Measurements from ENCODE around the gene ZNF664.

DNA sequence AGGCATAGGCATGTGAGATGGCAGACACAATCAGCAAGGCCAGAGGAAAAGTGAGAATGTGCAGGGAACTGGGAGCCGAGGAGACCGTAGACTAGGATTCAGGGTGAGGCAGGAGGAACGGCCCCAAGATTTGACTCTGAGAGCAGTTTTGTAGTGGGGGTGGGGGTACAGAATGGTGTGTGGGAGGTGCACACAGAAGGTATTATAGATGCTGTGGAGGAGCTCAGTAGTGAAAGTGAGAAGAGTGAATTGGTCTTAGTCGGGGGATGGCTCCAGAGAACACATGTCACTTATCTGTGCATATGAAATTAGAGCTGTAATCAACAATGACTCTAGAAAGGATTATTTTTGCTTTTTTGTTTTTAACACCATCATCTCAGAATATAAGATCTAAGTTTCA lies 11.9 kb downstream of the ZNF664 start:
- TF ChIP-seq, protein P1, sequence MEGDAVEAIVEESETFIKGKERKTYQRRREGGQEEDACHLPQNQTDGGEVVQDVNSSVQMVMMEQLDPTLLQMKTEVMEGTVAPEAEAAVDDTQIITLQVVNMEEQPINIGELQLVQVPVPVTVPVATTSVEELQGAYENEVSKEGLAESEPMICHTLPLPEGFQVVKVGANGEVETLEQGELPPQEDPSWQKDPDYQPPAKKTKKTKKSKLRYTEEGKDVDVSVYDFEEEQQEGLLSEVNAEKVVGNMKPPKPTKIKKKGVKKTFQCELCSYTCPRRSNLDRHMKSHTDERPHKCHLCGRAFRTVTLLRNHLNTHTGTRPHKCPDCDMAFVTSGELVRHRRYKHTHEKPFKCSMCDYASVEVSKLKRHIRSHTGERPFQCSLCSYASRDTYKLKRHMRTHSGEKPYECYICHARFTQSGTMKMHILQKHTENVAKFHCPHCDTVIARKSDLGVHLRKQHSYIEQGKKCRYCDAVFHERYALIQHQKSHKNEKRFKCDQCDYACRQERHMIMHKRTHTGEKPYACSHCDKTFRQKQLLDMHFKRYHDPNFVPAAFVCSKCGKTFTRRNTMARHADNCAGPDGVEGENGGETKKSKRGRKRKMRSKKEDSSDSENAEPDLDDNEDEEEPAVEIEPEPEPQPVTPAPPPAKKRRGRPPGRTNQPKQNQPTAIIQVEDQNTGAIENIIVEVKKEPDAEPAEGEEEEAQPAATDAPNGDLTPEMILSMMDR (IDR thresholded peaks at IDR 0.05 in 8 of 11, conservative IDR thresholded peaks at IDR 0.05 in 3 of 11) = no peak
- no peak for TF ChIP-seq POLR2A (IDR thresholded peaks at IDR 0.05)

Measured in spleen (tissue), 7 donors.